NB4 (cell line): ENCODE data around the gene DOCK8.

Source experiments
- DNase-seq: peaks from one replicate; pipeline ENCODE4 v3.0.0; 2010; ENCODE audit warnings: low read depth
- H3K4me3 ChIP-seq: one replicate; pipeline ENCODE4 v1.5.1; 2011; ENCODE audit warnings: mild to moderate bottlenecking, low read depth, low read length, moderate library complexity
- CTCF ChIP-seq: IDR thresholded peaks from one replicate; pipeline ENCODE4 v1.5.1; 2012; ENCODE audit warnings: low read depth, low read length
- MAX ChIP-seq: IDR thresholded peaks from 2 replicates; pipeline ENCODE4 v1.6.1; 2011; ENCODE audit warnings: low read depth, low read length
- MYC ChIP-seq: IDR thresholded peaks from 2 replicates; pipeline ENCODE4 v1.6.1; 2011; ENCODE audit warnings: low read depth, low read length
- POLR2A ChIP-seq: IDR thresholded peaks from 2 replicates; pipeline ENCODE4 v1.6.1; 2011; ENCODE audit warnings: mild to moderate bottlenecking; ENCODE audit not compliant: insufficient read length; ENCODE audit errors: extremely low read depth

The DOCK8 gene

GRCh38 chr9:486156-486555 is 271.5 kb downstream of the DOCK8 start:
- DNase-seq: no peak
- TF ChIP-seq CTCF (no peak), MAX (no peak), MYC (no peak)
- no peak overlapping the region for H3K4me3 ChIP-seq

- no peak for DNase-seq
- no peak for TF ChIP-seq POLR2A
- no peak for TF ChIP-seq MAX
- no peak for TF ChIP-seq MYC
- no peak for TF ChIP-seq CTCF
- no peak overlapping the region for H3K4me3 ChIP-seq
These were observed 272.8 kb downstream of the DOCK8 start for GRCh38 chr9:487429-487828.

- H3K4me3 ChIP-seq: no peak overlapping the region
- no peak for DNase-seq
- TF ChIP-seq MAX (no peak), MYC (no peak), POLR2A (no peak), CTCF (no peak)
These were observed 273.8 kb downstream of the DOCK8 start for GRCh38 chr9:488448-488847.

GRCh38 chr9:489198-490197 is 274.8 kb downstream of the DOCK8 start:
- no peak for DNase-seq
- no peak overlapping the region for H3K4me3 ChIP-seq
- no peak for TF ChIP-seq POLR2A

GRCh38 chr9:494764-495163 is 280.1 kb downstream of the DOCK8 start:
- no peak for TF ChIP-seq POLR2A
- no peak for TF ChIP-seq MYC
- DNase-seq: no peak
- H3K4me3 ChIP-seq: no peak overlapping the region

- no peak overlapping the region for H3K4me3 ChIP-seq
- no peak for DNase-seq
- TF ChIP-seq POLR2A (no peak), MAX (no peak), CTCF (no peak), MYC (no peak)
These were observed 281.1 kb downstream of the DOCK8 start for GRCh38 chr9:495739-496138.

GRCh38 chr9:503326-503725 is 288.7 kb downstream of the DOCK8 start:
- DNase-seq: no peak
- peak overlapping the region; percentile 48 for H3K4me3 ChIP-seq
- TF ChIP-seq POLR2A (no peak), CTCF (no peak), MYC (no peak), MAX (no peak)
